ENCODE measurements around the gene KLHL11.
"Not testable (repeated sequence)": the region's sequence is repeated elsewhere in the genome, so short reads cannot be mapped to it uniquely, and the experiment has no call there.

Gene KLHL11

GRCh38 chr17:41863074-41863848 is 2.0 kb downstream of the KLHL11 start:
- no peak for TF ChIP-seq CTCF (conservative IDR thresholded peaks at IDR 0.05; ENCODE audit: control insufficient read depth, insufficient read depth, low read depth, low read length)
- H3K4me3 ChIP-seq (ENCODE audit: control insufficient read depth, low read depth, low read length) = peak overlapping the region; percentile 86
- DNase-seq (ENCODE audit: low read depth) = no peak

- no peak for TF ChIP-seq CTCF (conservative IDR thresholded peaks at IDR 0.05; ENCODE audit: control insufficient read depth, insufficient read depth, low read depth, low read length)
Measured at GRCh38 chr17:41860254-41860931, 4.8 kb downstream of the KLHL11 start.

GRCh38 chr17:41851382-41851781 is 13.8 kb downstream of the KLHL11 start:
- DNase-seq (ENCODE audit: low read depth); H3K4me3 ChIP-seq (ENCODE audit: control insufficient read depth, low read depth, low read length): not testable (repeated sequence)

More at GRCh38 chr17:41860254-41860931, 4.8 kb downstream of the KLHL11 start:
- H3K4me3 ChIP-seq (ENCODE audit: control insufficient read depth, low read depth, low read length) = no peak overlapping the region
- DNase-seq (ENCODE audit: low read depth) = no peak

- TF ChIP-seq CTCF (conservative IDR thresholded peaks at IDR 0.05; ENCODE audit: control insufficient read depth, insufficient read depth, low read depth, low read length) = no peak
- H3K4me3 ChIP-seq (ENCODE audit: control insufficient read depth, low read depth, low read length) = no peak overlapping the region
- no peak for DNase-seq (ENCODE audit: low read depth)
Measured at GRCh38 chr17:41849251-41849990, 15.8 kb downstream of the KLHL11 start.

- no peak overlapping the region for H3K4me3 ChIP-seq (ENCODE audit: control insufficient read depth, low read depth, low read length)
- peak; percentile 64 for DNase-seq (ENCODE audit: low read depth)
- no peak for TF ChIP-seq CTCF (conservative IDR thresholded peaks at IDR 0.05; ENCODE audit: control insufficient read depth, insufficient read depth, low read depth, low read length)
Measured at GRCh38 chr17:41848788-41849187, 16.4 kb downstream of the KLHL11 start.

GRCh38 chr17:41844971-41845370 is 20.3 kb downstream of the KLHL11 start:
- H3K4me3 ChIP-seq (ENCODE audit: control insufficient read depth, low read depth, low read length) = no peak overlapping the region
- no peak for DNase-seq (ENCODE audit: low read depth)
- TF ChIP-seq CTCF (conservative IDR thresholded peaks at IDR 0.05; ENCODE audit: control insufficient read depth, insufficient read depth, low read depth, low read length) = no peak

GRCh38 chr17:41840781-41841180 is 24.4 kb downstream of the KLHL11 start:
- not testable (repeated sequence) for DNase-seq (ENCODE audit: low read depth); H3K4me3 ChIP-seq (ENCODE audit: control insufficient read depth, low read depth, low read length)

GRCh38 chr17:41839448-41839847 is 25.8 kb downstream of the KLHL11 start:
- not testable (repeated sequence) for H3K4me3 ChIP-seq (ENCODE audit: control insufficient read depth, low read depth, low read length); DNase-seq (ENCODE audit: low read depth)
